Type B pancreatic cell (in vitro differentiated cells): ENCODE data around the gene ALG2. TPM values are rescaled to one million over a fixed set of nuclear protein-coding genes. Genes with fewer than 3 reads are reported as not detected.

ENCODE experiments used
- DNase-seq: peaks from one replicate; pipeline ENCODE4 v3.0.0; 2021; ENCODE audit warnings: mixed read lengths; ENCODE audit not compliant: unreplicated experiment; ENCODE audit errors: extremely low spot score
- H3K27ac Mint-ChIP-seq: 2 replicates; pipeline ENCODE4 v1.8.0; 2021; ENCODE audit warnings: mild to moderate bottlenecking, mixed read lengths
- H3K27me3 Mint-ChIP-seq: 2 replicates; pipeline ENCODE4 v1.8.0; 2021; ENCODE audit warnings: mixed read lengths
- H3K36me3 Mint-ChIP-seq: 2 replicates; pipeline ENCODE4 v1.8.0; 2021; ENCODE audit warnings: mixed read lengths
- H3K4me1 Mint-ChIP-seq: one replicate; pipeline ENCODE4 v1.8.0; 2021; ENCODE audit warnings: mixed read lengths; ENCODE audit not compliant: unreplicated experiment
- H3K4me3 Mint-ChIP-seq: 2 replicates; pipeline ENCODE4 v1.8.0; 2021; ENCODE audit warnings: mild to moderate bottlenecking, mixed read lengths
- H3K9me3 Mint-ChIP-seq: 2 replicates; pipeline ENCODE4 v1.8.0; 2021; ENCODE audit warnings: mixed read lengths
- CTCF ChIP-seq: fragments of 200-600 bp; sonication (generic); conservative IDR thresholded peaks from 2 replicates; pipeline ENCODE4 v1.5.0; 2021; ENCODE audit warnings: antibody characterized with exemption, mild to moderate bottlenecking
- total RNA-seq: library from RNA; stranded (reverse); gene quantifications from 2 replicates; pipeline ENCODE4 v1.2.1, GENCODE V29; 2021; ENCODE audit warnings: low replicate concordance

The ALG2 gene
- total RNA-seq, 1 donor from 2014 or later, result 35.3 TPM

- Mint-ChIP-seq H3K36me3 (no peaks in the 10 kb centered on the region), H3K4me1 (no peaks in the 10 kb centered on the region), H3K9me3 (no peaks in the 10 kb centered on the region), H3K27ac (no peak overlapping the region), H3K4me3 (no peak overlapping the region), H3K27me3 (no peaks in the 10 kb centered on the region)
- TF ChIP-seq CTCF, result no peak
- DNase-seq, result no peak
These were observed 33.9 kb upstream of the ALG2 start for GRCh38 chr9:99255651-99256050.

- Mint-ChIP-seq H3K27ac (no peak overlapping the region), H3K9me3 (no peaks in the 10 kb centered on the region), H3K36me3 (no peaks in the 10 kb centered on the region), H3K4me3 (no peak overlapping the region), H3K4me1 (no peaks in the 10 kb centered on the region), H3K27me3 (no peaks in the 10 kb centered on the region)
- no peak for TF ChIP-seq CTCF
- no peak for DNase-seq
These were observed 32.2 kb upstream of the ALG2 start for GRCh38 chr9:99253772-99254431.

- Mint-ChIP-seq H3K9me3 (no peaks in the 10 kb centered on the region), H3K36me3 (no peaks in the 10 kb centered on the region), H3K27ac (no peak overlapping the region), H3K4me1 (no peaks in the 10 kb centered on the region), H3K4me3 (no peak overlapping the region), H3K27me3 (no peaks in the 10 kb centered on the region)
- no peak for TF ChIP-seq CTCF
- no peak for DNase-seq
These were observed 31.4 kb upstream of the ALG2 start for GRCh38 chr9:99253134-99253533.

GRCh38 chr9:99251157-99251556 lies 29.4 kb upstream of the ALG2 start:
- no peak for TF ChIP-seq CTCF
- Mint-ChIP-seq H3K4me3 (no peak overlapping the region), H3K36me3 (no peaks in the 10 kb centered on the region), H3K27me3 (no peaks in the 10 kb centered on the region), H3K27ac (no peak overlapping the region), H3K4me1 (no peaks in the 10 kb centered on the region), H3K9me3 (no peaks in the 10 kb centered on the region)
- DNase-seq, result no peak

- DNase-seq, result no peak
- H3K9me3 Mint-ChIP-seq, result no peaks in the 10 kb centered on the region
- no peaks in the 10 kb centered on the region for H3K27me3 Mint-ChIP-seq
- TF ChIP-seq CTCF, result no peak
- H3K36me3 Mint-ChIP-seq, result no peaks in the 10 kb centered on the region
- no peak overlapping the region for H3K27ac Mint-ChIP-seq
- no peak overlapping the region for H3K4me3 Mint-ChIP-seq
- no peaks in the 10 kb centered on the region for H3K4me1 Mint-ChIP-seq
These were observed 27.9 kb upstream of the ALG2 start for GRCh38 chr9:99249619-99250018.
